H1 (cell line): ENCODE measurements around the gene PPP6R1. TPM values are rescaled to one million over a fixed set of nuclear protein-coding genes. Genes with fewer than 3 reads are reported as not detected.

Experiments
- HDAC2 ChIP-seq, 2 experiments: fragments of 300-600 bp in 1 of 2; sonication (generic) in 1 of 2; IDR thresholded peaks; 2 replicates each; pipeline ENCODE4 v1.6.1; 2011 to 2012; ENCODE audit warnings: low read depth in 2 of 2, low read length in 2 of 2, mild to moderate bottlenecking in 2 of 2, moderate library complexity in 2 of 2, borderline replicate concordance in 1 of 2, inconsistent platforms in 1 of 2
- SP1 ChIP-seq: IDR thresholded peaks from 2 replicates; pipeline ENCODE4 v1.6.1; 2011; ENCODE audit warnings: low read depth, low read length
- ZNF274 ChIP-seq: IDR thresholded peaks from 2 replicates; pipeline ENCODE4 v1.7.0; 2012; ENCODE audit warnings: low read length, borderline replicate concordance; ENCODE audit errors: extremely low read depth
- polyA plus RNA-seq, 7 experiments: library from polyadenylated mRNA; depleted of rRNA in 3 of 7; stranded (reverse) in 5 of 7; unstranded in 2 of 7; fragments of >200 nt in 5 of 7; fragments of 200-250 nt in 2 of 7; gene quantifications; 1 replicate in 5 of 7; 2 replicates in 1 of 7; 4 replicates in 1 of 7; pipeline versions ENCODE4 v1.2.1 to v1.2.3, GENCODE V29; 2011 to 2013; ENCODE audit warnings: missing spikeins in 2 of 7, mixed read lengths in 2 of 7
- total RNA-seq: library from RNA; stranded (reverse); fragmentation: NEBNext Ultra II Directional; extraction: Animal tissue kit (Norgen Biotek cat#: 25700); gene quantifications from 2 replicates; pipeline ENCODE4 v1.2.1, GENCODE V29; 2021
- TF ChIP-seq, protein P1 (sequence below): IDR thresholded peaks from 2 replicates; pipeline ENCODE4 v1.6.1; 2012; ENCODE audit warnings: inconsistent platforms
- TF ChIP-seq, protein P2 (sequence below): fragments of 300-600 bp; sonication (generic); IDR thresholded peaks from 2 replicates; pipeline ENCODE4 v1.7.1; 2012; ENCODE audit warnings: low read length, moderate library complexity, mild to moderate bottlenecking, inconsistent platforms; ENCODE audit not compliant: insufficient replicate concordance

Gene PPP6R1
- total and polyA plus RNA-seq, 2 of the 8 experiments (the other 6 are each of a cell fraction or from before 2014, with no cell fraction given): 36.4 to 74.4 TPM

DNA sequence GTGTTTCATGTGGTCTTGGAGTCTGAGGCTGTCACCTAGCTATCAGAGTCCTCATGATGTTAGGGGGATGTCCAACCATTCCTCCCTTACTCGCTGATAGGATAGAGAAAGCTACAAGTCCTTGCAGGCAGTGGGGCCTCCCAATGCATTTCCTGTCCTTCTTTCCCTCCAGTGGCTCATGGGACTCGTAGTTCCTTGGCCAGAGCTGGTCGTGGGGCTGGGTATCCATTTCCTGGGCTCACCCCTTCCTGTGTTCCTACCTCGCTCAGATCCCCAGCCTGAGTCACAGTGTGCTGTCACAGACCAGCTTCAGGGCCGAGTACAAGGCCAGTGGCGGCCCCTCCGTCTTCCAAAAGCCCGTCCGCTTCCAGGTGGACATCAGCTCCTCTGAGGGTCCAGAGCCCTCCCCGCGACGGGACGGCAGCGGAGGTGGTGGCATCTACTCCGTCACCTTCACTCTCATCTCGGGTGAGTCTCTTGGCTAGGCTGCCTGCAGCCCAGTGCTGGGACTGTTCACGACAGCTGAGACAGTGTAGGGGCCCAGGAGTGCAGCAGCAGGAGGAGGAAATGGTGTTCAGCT, 47.3 kb upstream of the PPP6R1 start (continued):
- TF ChIP-seq ZNF274: no peak
- TF ChIP-seq, protein P1, sequence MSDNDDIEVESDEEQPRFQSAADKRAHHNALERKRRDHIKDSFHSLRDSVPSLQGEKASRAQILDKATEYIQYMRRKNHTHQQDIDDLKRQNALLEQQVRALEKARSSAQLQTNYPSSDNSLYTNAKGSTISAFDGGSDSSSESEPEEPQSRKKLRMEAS: no peak
- TF ChIP-seq HDAC2 (IDR thresholded peaks at IDR 0.05; ENCODE audit: borderline replicate concordance in 1 of 2, low read depth in 2 of 2, low read length in 2 of 2): no peak
- TF ChIP-seq SP1: no peak
- TF ChIP-seq, protein P2, sequence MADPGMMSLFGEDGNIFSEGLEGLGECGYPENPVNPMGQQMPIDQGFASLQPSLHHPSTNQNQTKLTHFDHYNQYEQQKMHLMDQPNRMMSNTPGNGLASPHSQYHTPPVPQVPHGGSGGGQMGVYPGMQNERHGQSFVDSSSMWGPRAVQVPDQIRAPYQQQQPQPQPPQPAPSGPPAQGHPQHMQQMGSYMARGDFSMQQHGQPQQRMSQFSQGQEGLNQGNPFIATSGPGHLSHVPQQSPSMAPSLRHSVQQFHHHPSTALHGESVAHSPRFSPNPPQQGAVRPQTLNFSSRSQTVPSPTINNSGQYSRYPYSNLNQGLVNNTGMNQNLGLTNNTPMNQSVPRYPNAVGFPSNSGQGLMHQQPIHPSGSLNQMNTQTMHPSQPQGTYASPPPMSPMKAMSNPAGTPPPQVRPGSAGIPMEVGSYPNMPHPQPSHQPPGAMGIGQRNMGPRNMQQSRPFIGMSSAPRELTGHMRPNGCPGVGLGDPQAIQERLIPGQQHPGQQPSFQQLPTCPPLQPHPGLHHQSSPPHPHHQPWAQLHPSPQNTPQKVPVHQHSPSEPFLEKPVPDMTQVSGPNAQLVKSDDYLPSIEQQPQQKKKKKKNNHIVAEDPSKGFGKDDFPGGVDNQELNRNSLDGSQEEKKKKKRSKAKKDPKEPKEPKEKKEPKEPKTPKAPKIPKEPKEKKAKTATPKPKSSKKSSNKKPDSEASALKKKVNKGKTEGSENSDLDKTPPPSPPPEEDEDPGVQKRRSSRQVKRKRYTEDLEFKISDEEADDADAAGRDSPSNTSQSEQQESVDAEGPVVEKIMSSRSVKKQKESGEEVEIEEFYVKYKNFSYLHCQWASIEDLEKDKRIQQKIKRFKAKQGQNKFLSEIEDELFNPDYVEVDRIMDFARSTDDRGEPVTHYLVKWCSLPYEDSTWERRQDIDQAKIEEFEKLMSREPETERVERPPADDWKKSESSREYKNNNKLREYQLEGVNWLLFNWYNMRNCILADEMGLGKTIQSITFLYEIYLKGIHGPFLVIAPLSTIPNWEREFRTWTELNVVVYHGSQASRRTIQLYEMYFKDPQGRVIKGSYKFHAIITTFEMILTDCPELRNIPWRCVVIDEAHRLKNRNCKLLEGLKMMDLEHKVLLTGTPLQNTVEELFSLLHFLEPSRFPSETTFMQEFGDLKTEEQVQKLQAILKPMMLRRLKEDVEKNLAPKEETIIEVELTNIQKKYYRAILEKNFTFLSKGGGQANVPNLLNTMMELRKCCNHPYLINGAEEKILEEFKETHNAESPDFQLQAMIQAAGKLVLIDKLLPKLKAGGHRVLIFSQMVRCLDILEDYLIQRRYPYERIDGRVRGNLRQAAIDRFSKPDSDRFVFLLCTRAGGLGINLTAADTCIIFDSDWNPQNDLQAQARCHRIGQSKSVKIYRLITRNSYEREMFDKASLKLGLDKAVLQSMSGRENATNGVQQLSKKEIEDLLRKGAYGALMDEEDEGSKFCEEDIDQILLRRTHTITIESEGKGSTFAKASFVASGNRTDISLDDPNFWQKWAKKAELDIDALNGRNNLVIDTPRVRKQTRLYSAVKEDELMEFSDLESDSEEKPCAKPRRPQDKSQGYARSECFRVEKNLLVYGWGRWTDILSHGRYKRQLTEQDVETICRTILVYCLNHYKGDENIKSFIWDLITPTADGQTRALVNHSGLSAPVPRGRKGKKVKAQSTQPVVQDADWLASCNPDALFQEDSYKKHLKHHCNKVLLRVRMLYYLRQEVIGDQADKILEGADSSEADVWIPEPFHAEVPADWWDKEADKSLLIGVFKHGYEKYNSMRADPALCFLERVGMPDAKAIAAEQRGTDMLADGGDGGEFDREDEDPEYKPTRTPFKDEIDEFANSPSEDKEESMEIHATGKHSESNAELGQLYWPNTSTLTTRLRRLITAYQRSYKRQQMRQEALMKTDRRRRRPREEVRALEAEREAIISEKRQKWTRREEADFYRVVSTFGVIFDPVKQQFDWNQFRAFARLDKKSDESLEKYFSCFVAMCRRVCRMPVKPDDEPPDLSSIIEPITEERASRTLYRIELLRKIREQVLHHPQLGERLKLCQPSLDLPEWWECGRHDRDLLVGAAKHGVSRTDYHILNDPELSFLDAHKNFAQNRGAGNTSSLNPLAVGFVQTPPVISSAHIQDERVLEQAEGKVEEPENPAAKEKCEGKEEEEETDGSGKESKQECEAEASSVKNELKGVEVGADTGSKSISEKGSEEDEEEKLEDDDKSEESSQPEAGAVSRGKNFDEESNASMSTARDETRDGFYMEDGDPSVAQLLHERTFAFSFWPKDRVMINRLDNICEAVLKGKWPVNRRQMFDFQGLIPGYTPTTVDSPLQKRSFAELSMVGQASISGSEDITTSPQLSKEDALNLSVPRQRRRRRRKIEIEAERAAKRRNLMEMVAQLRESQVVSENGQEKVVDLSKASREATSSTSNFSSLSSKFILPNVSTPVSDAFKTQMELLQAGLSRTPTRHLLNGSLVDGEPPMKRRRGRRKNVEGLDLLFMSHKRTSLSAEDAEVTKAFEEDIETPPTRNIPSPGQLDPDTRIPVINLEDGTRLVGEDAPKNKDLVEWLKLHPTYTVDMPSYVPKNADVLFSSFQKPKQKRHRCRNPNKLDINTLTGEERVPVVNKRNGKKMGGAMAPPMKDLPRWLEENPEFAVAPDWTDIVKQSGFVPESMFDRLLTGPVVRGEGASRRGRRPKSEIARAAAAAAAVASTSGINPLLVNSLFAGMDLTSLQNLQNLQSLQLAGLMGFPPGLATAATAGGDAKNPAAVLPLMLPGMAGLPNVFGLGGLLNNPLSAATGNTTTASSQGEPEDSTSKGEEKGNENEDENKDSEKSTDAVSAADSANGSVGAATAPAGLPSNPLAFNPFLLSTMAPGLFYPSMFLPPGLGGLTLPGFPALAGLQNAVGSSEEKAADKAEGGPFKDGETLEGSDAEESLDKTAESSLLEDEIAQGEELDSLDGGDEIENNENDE: no peak
